ENCODE data around the gene CHRM1.

Gene CHRM1

DNA sequence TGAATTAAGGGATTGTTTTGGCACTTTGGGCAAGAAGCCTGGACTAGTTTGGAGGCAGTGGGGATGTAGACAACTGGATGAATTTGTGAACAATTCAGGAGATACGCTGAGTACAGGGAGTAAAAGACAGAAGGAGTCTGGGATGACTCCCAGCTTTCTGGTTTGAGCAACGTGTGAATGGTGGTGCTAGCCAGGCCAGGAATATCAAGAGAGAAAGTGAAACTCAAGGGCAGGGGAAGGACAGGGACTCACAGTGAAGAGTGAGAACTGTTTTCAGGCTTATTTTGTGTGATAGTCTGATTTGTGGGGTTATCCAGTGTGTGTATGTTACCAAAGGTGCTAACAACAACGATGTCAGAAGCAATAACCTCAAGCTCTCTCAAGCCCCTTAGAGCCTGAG, 15.9 kb downstream of the CHRM1 start:
- DNase-seq, result no peak
- H3K4me2 ChIP-seq (ENCODE audit: low read depth, low read length), result peak overlapping the region; percentile 62

DNA sequence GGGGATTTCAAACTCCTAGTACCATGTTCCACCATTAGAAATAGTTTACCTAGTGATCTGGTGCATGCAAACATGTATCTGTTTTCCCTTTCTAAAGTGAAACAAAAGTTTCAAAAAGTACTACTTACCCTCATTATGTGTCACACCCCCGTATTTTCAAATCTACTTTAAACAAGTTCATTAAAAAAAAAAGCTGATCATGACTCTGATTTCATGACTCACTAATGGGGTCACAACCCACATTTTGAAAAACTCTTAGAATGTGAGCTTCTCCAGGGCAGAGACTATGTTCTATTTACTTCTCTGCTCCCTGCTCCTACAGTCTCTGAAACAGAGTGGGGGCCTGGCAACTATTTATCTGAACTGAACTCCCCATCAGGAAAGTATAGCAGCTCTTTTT, 18.2 kb downstream of the CHRM1 start:
- no peaks in the 10 kb centered on the region for H3F3A ChIP-seq (ENCODE audit: insufficient read depth, low read length)
- H3K4me3 ChIP-seq (ENCODE audit: low read length), result no peak overlapping the region
- H2AFZ ChIP-seq (ENCODE audit: low read length), result no peak overlapping the region
- no peaks in the 10 kb centered on the region for H4K20me1 ChIP-seq (ENCODE audit: insufficient read depth, low read length)
- H3K4me2 ChIP-seq (ENCODE audit: low read depth, low read length), result no peak overlapping the region
- DNase-seq, result no peak
- no peaks in the 10 kb centered on the region for H3K79me2 ChIP-seq (ENCODE audit: low read length)
- H3K9ac ChIP-seq (ENCODE audit: low read length), result no peak overlapping the region
- peaks cover 49% of the 10 kb centered on the region for H3K27me3 ChIP-seq (replicated peaks; ENCODE audit: insufficient read depth, low read length)
- TF ChIP-seq EZH2 (optimal IDR thresholded peaks at IDR 0.05; ENCODE audit: low read depth, low read length), result no peak
- TF ChIP-seq, protein P1, sequence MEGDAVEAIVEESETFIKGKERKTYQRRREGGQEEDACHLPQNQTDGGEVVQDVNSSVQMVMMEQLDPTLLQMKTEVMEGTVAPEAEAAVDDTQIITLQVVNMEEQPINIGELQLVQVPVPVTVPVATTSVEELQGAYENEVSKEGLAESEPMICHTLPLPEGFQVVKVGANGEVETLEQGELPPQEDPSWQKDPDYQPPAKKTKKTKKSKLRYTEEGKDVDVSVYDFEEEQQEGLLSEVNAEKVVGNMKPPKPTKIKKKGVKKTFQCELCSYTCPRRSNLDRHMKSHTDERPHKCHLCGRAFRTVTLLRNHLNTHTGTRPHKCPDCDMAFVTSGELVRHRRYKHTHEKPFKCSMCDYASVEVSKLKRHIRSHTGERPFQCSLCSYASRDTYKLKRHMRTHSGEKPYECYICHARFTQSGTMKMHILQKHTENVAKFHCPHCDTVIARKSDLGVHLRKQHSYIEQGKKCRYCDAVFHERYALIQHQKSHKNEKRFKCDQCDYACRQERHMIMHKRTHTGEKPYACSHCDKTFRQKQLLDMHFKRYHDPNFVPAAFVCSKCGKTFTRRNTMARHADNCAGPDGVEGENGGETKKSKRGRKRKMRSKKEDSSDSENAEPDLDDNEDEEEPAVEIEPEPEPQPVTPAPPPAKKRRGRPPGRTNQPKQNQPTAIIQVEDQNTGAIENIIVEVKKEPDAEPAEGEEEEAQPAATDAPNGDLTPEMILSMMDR (IDR thresholded peaks at IDR 0.05; ENCODE audit: low read length), result no peak
- no peak overlapping the region for H3K27ac ChIP-seq (ENCODE audit: low read length)
- H3K4me1 ChIP-seq (ENCODE audit: low read length), result peaks cover 10% of the 10 kb centered on the region
- H3K9me3 ChIP-seq (replicated peaks; ENCODE audit: insufficient read depth, low read length), result no peaks in the 10 kb centered on the region
- H3K36me3 ChIP-seq (replicated peaks; ENCODE audit: insufficient read depth, low read length), result no peaks in the 10 kb centered on the region
- no peaks in the 10 kb centered on the region for H3K9me2 ChIP-seq (replicated peaks; ENCODE audit: insufficient read depth, low read length)

More for the DNA sequence above, 15.9 kb downstream of the CHRM1 start:
- no peaks in the 10 kb centered on the region for H3F3A ChIP-seq (ENCODE audit: insufficient read depth, low read length)
- peak overlapping the region; percentile 18; the same call in 1 of the 2 replicates for H3K4me3 ChIP-seq (ENCODE audit: low read length)
- TF ChIP-seq EZH2phosphoT487 (IDR thresholded peaks at IDR 0.05; ENCODE audit: low read length) (no peak), EZH2 (optimal IDR thresholded peaks at IDR 0.05; ENCODE audit: low read depth, low read length) (no peak)
- TF ChIP-seq, protein P1 (IDR thresholded peaks at IDR 0.05; ENCODE audit: low read length), result no peak
- H3K9me3 ChIP-seq (replicated peaks; ENCODE audit: insufficient read depth, low read length), result no peaks in the 10 kb centered on the region
- H3K9me2 ChIP-seq (replicated peaks; ENCODE audit: insufficient read depth, low read length), result no peaks in the 10 kb centered on the region
- no peaks in the 10 kb centered on the region for H3K79me2 ChIP-seq (ENCODE audit: low read length)
- H3K27me3 ChIP-seq (replicated peaks; ENCODE audit: insufficient read depth, low read length), result peaks cover 42% of the 10 kb centered on the region
- peak overlapping the region; percentile 7; the same call in 1 of the 2 replicates for H3K9ac ChIP-seq (ENCODE audit: low read length)
- no peaks in the 10 kb centered on the region for H3K36me3 ChIP-seq (replicated peaks; ENCODE audit: insufficient read depth, low read length)
- H3K27ac ChIP-seq (ENCODE audit: low read length), result no peak overlapping the region
- peaks cover 10% of the 10 kb centered on the region for H3K4me1 ChIP-seq (ENCODE audit: low read length)
- H4K20me1 ChIP-seq (ENCODE audit: insufficient read depth, low read length), result no peaks in the 10 kb centered on the region
- peak overlapping the region; percentile 67 for H2AFZ ChIP-seq (ENCODE audit: low read length)

DNA sequence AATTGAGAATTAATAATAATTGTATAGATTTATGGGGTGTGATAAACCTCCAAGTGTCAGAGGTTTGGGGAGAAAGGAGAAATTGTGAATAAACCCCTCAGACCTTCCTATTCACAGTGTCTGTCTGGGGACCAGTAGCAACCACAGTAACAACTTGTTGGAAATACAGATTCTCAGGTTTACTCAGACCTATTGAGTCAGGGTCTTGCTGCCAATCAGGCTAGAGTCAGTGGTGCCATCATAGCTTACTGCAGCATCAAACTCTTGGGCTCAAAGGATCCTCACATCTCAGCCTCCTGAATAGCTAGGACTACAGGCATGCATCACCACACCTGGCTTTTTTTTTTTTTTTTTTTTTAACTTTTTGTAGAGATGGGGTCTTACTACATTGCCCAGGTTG, 23.1 kb downstream of the CHRM1 start:
- H3K36me3 ChIP-seq (replicated peaks; ENCODE audit: insufficient read depth, low read length), result no peaks in the 10 kb centered on the region
- no peak overlapping the region for H3K9ac ChIP-seq (ENCODE audit: low read length)
- DNase-seq, result no peak
- no peaks in the 10 kb centered on the region for H4K20me1 ChIP-seq (ENCODE audit: insufficient read depth, low read length)
- H3K4me2 ChIP-seq (ENCODE audit: low read depth, low read length), result no peak overlapping the region
- no peak for TF ChIP-seq EZH2 (optimal IDR thresholded peaks at IDR 0.05; ENCODE audit: low read depth, low read length)
- TF ChIP-seq, protein P1 (IDR thresholded peaks at IDR 0.05; ENCODE audit: low read length), result no peak
- TF ChIP-seq EZH2phosphoT487 (IDR thresholded peaks at IDR 0.05; ENCODE audit: low read length), result no peak
- H3K9me3 ChIP-seq (replicated peaks; ENCODE audit: insufficient read depth, low read length), result no peaks in the 10 kb centered on the region
- no peaks in the 10 kb centered on the region for H3K79me2 ChIP-seq (ENCODE audit: low read length)
- H3F3A ChIP-seq (ENCODE audit: insufficient read depth, low read length), result no peaks in the 10 kb centered on the region
- H3K9me2 ChIP-seq (replicated peaks; ENCODE audit: insufficient read depth, low read length), result no peaks in the 10 kb centered on the region
- H3K27ac ChIP-seq (ENCODE audit: low read length), result no peak overlapping the region
- H2AFZ ChIP-seq (ENCODE audit: low read length), result no peak overlapping the region
- H3K4me3 ChIP-seq (ENCODE audit: low read length), result no peak overlapping the region
- no peaks in the 10 kb centered on the region for H3K4me1 ChIP-seq (ENCODE audit: low read length)
- H3K27me3 ChIP-seq (replicated peaks; ENCODE audit: insufficient read depth, low read length), result peaks cover 39% of the 10 kb centered on the region
